Suprapubic skin (tissue), 4 donors: ENCODE measurements around the gene ANKS4B. TPM values are rescaled to one million over a fixed set of nuclear protein-coding genes. Genes with fewer than 3 reads are reported as not detected.

Experiments
- DNase-seq, 2 donors: peaks; one replicate each; pipeline ENCODE4 v3.0.0-alpha.2; 2019; ENCODE audit warnings: low spot score in 2 of 2
- H3K27ac ChIP-seq: fragments of 200-600 bp; sonication (generic); one replicate; pipeline ENCODE4 v1.5.1; 2019
- H3K27me3 ChIP-seq: fragments of 200-600 bp; sonication (generic); one replicate; pipeline ENCODE4 v1.5.1; 2019
- H3K36me3 ChIP-seq: fragments of 200-600 bp; sonication (generic); one replicate; pipeline ENCODE4 v1.5.1; 2019
- H3K4me1 ChIP-seq: fragments of 200-600 bp; sonication (generic); one replicate; pipeline ENCODE4 v1.5.1; 2019
- H3K4me3 ChIP-seq: fragments of 200-600 bp; sonication (generic); one replicate; pipeline ENCODE4 v1.5.1; 2019; ENCODE audit warnings: mild to moderate bottlenecking
- H3K9me3 ChIP-seq: fragments of 200-600 bp; sonication (generic); one replicate; pipeline ENCODE4 v1.5.1; 2019
- EP300 ChIP-seq: sonication (generic); formaldehyde crosslinking; IDR thresholded peaks from one replicate; pipeline ENCODE4 v1.6.1; 2017; ENCODE audit warnings: antibody characterized with exemption
- POLR2A ChIP-seq, 2 donors: fragments of 450-650 bp; IDR thresholded peaks; one replicate each; pipeline ENCODE4 v1.6.1; 2017; ENCODE audit warnings: antibody characterized with exemption in 2 of 2, mild to moderate bottlenecking in 2 of 2, moderate library complexity in 2 of 2
- POLR2AphosphoS5 ChIP-seq, 3 donors: sonication (generic); formaldehyde crosslinking; IDR thresholded peaks; one replicate each; pipeline ENCODE4 v1.6.1; 2017; ENCODE audit warnings: antibody characterized with exemption in 3 of 3
- WGBS: methylation state at CpG from one replicate; pipeline ENCODE4 v1.1.5; 2018; 5-methylcytosine and 5-hydroxymethylcytosine counted together
- total RNA-seq, 4 donors: library from RNA; depleted of rRNA; stranded (reverse); fragments of >200 nt; gene quantifications; one replicate each; pipeline ENCODE4 v1.1.0, GENCODE V29; 2016
- TF ChIP-seq, protein P1 (sequence below), 2 donors: fragments of 200-600 bp in 1 of 2; fragments of 450-650 bp in 1 of 2; sonication (generic) in 1 of 2; IDR thresholded peaks; one replicate each; pipeline ENCODE4 v1.5.1; 2016 to 2019; ENCODE audit warnings: antibody characterized with exemption in 2 of 2, mild to moderate bottlenecking in 1 of 2, moderate library complexity in 1 of 2

Gene ANKS4B
- total RNA-seq, 4 donors from 2014 or later: not detected

DNA sequence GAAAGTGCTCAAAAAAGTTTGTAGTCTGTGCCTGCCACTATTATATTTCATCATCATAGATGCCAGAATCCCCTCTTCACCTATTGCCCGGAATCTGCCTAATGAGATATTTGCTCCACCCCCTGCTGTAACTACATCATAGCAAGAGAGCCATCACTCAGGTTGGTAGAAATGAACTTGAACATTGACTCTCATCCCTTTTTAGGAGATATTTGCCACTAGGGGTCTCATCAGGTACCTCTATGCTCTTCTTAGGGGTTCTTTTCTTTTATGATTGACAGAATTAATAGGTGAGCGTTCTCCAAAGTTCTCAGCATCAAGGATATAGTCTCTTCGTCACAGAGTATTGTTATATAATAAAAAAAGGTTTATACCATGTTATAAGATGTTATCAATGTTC lies 20.0 kb downstream of the ANKS4B start:
- TF ChIP-seq POLR2A (IDR thresholded peaks at IDR 0.05): no peak
- TF ChIP-seq, protein P1, sequence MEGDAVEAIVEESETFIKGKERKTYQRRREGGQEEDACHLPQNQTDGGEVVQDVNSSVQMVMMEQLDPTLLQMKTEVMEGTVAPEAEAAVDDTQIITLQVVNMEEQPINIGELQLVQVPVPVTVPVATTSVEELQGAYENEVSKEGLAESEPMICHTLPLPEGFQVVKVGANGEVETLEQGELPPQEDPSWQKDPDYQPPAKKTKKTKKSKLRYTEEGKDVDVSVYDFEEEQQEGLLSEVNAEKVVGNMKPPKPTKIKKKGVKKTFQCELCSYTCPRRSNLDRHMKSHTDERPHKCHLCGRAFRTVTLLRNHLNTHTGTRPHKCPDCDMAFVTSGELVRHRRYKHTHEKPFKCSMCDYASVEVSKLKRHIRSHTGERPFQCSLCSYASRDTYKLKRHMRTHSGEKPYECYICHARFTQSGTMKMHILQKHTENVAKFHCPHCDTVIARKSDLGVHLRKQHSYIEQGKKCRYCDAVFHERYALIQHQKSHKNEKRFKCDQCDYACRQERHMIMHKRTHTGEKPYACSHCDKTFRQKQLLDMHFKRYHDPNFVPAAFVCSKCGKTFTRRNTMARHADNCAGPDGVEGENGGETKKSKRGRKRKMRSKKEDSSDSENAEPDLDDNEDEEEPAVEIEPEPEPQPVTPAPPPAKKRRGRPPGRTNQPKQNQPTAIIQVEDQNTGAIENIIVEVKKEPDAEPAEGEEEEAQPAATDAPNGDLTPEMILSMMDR (IDR thresholded peaks at IDR 0.05): no peak
- no peak for TF ChIP-seq EP300
- TF ChIP-seq POLR2AphosphoS5 (IDR thresholded peaks at IDR 0.05): no peak
- no peaks in the 10 kb centered on the region for H3K36me3 ChIP-seq
- H3K27me3 ChIP-seq: no peaks in the 10 kb centered on the region
- no peak overlapping the region for H3K27ac ChIP-seq
- WGBS: 88% methylated on average over 3 of the region's 3 CpGs
- H3K4me3 ChIP-seq: no peak overlapping the region
- no peak for DNase-seq
- no peaks in the 10 kb centered on the region for H3K4me1 ChIP-seq
- no peaks in the 10 kb centered on the region for H3K9me3 ChIP-seq

DNA sequence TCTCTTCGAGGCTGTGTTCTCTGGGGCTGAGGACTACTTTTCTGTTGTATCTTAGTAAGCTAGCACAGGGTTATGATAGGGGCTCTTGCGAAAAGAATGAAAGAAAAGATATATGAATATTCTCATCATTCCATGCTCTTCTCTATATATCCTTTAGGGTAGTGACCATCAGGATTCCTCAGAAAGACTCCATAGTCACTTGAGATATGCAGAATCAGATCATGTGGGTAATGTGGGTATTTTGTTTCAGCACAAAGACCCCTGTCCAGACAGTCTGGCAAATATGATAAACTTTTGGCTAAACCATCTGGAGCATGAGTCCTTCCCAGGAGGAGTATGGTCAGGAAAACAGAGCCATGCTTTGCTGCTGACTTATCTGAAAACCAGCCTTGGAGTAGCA lies 23.1 kb downstream of the ANKS4B start:
- 88% methylated on average over 2 of the region's 2 CpGs for WGBS
- Histone ChIP-seq H3K36me3 (no peaks in the 10 kb centered on the region), H3K27ac (no peak overlapping the region), H3K4me1 (no peaks in the 10 kb centered on the region), H3K27me3 (no peaks in the 10 kb centered on the region), H3K9me3 (no peaks in the 10 kb centered on the region), H3K4me3 (no peak overlapping the region)
- no peak for DNase-seq
- TF ChIP-seq POLR2AphosphoS5 (IDR thresholded peaks at IDR 0.05) (no peak), POLR2A (IDR thresholded peaks at IDR 0.05) (no peak)

- Histone ChIP-seq H3K4me1 (no peaks in the 10 kb centered on the region), H3K27me3 (no peaks in the 10 kb centered on the region), H3K9me3 (no peaks in the 10 kb centered on the region), H3K27ac (no peak overlapping the region), H3K4me3 (no peak overlapping the region), H3K36me3 (no peaks in the 10 kb centered on the region)
- no peak for DNase-seq
- WGBS: 87% methylated on average over 4 of the region's 4 CpGs
- TF ChIP-seq POLR2AphosphoS5 (IDR thresholded peaks at IDR 0.05) (no peak), POLR2A (IDR thresholded peaks at IDR 0.05) (no peak), EP300 (no peak)
- TF ChIP-seq, protein P1 (IDR thresholded peaks at IDR 0.05): no peak
These were observed 23.8 kb downstream of the ANKS4B start for GRCh38 chr16:21257284-21257683.

DNA sequence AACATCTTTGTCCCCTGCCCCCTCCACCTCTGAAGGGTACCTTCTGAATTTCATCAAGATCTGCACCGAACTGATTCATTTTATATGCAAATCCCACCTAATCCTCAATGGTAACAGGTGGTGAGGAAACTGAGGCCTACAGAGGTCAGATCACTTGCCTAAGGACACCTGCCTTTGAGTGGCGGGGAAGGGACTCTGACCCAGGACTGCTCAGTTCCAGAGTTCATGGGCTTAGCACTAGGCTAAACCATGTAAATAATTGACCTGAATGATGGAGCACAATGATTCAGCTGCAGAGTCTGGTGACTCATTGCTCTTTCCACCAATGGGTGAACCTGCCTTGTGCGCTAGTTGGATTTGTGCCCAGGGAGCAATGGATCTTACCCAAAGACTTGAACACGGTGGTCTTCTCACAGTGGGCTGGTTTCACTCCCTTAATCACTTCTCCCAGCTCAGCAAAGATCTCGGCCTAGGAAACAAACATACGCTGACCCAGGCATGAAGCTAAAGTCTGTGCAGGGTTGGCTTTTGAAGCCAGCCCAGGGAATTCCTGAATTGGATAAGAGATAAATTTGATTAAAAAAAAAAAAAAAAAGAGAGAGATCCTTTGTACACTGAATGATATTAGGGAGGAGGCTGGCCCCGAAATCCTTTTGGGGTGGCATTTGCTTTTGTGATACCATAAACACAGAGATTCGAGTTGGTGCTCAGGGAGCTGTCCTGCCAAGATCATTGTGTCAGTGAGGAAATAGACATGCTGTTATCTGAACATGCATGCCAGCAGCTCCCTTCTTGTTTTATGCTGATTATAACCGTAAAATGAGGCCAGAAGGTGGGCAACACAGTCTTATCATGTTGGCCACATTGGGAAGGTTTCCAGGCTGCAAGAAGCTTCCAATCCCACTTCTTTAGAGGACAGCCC lies 27.6 kb downstream of the ANKS4B start:
- no peak for DNase-seq

DNA sequence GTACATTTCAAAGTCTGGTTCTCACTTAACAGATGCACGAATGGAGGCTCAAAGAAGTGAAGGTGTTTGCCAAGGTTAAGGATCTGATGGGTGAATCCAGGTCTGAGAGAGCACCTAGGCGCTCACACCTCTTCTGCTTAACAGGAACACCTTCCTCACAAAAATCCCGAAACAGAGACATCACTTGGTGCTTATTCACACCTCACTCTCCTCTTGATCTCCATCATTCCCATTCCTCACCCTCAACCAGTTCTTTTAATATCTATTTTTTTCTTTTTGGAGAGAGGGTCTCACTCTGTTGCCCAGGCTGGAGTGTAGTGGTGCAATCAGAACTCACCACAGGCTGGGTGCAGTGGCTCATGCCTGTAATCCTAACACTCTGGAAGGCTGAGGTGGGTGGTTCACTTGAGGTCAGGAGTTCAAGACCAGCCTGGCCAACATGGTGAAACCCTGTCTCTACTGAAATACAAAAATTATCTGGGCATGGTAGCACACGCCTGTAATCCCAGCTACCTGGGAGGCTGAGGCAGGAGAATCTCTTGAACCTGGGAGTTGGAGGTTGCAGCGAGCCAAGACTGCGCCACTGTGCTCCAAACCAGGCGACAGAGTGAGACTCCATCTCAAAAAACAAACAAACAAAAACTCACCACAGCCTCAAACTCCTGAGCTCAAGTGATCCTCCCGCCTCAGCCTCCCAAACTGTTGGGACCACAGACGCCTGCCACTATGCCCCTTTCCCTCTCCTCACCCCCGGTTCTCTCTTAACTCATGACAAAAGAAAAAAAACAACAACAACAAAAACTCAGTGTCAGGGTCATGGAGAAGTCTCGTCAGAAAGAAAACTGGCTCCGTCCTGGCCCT lies 29.5 kb downstream of the ANKS4B start:
- no peak overlapping the region for H3K27ac ChIP-seq
- no peaks in the 10 kb centered on the region for H3K9me3 ChIP-seq
- no peaks in the 10 kb centered on the region for H3K27me3 ChIP-seq
- no peaks in the 10 kb centered on the region for H3K36me3 ChIP-seq
- TF ChIP-seq EP300 (no peak), POLR2A (IDR thresholded peaks at IDR 0.05) (no peak), POLR2AphosphoS5 (IDR thresholded peaks at IDR 0.05) (no peak)
- TF ChIP-seq, protein P1 (IDR thresholded peaks at IDR 0.05): no peak
- WGBS: 82% methylated on average over 12 of the region's 12 CpGs
- H3K4me3 ChIP-seq: no peak overlapping the region
- no peak for DNase-seq
- H3K4me1 ChIP-seq: peaks cover 4% of the 10 kb centered on the region

More for the DNA sequence above, 27.6 kb downstream of the ANKS4B start:
- Histone ChIP-seq H3K4me1 (peaks cover 4% of the 10 kb centered on the region), H3K27me3 (no peaks in the 10 kb centered on the region), H3K36me3 (no peaks in the 10 kb centered on the region), H3K27ac (no peak overlapping the region), H3K9me3 (no peaks in the 10 kb centered on the region), H3K4me3 (no peak overlapping the region)
- WGBS: 86% methylated on average over 9 of the region's 9 CpGs
- TF ChIP-seq, protein P1 (IDR thresholded peaks at IDR 0.05): no peak
- no peak for TF ChIP-seq EP300
- TF ChIP-seq POLR2AphosphoS5 (IDR thresholded peaks at IDR 0.05): no peak
- no peak for TF ChIP-seq POLR2A (IDR thresholded peaks at IDR 0.05)
